Muscle of leg (tissue), 16 donors: Measurements from ENCODE around the gene CHGA. TPM values are rescaled to one million over a fixed set of nuclear protein-coding genes. Genes with fewer than 3 reads are reported as not detected.
A peak's percentile ranks its signal among the peaks of the same experiment; 100 is the strongest.

ENCODE experiments used
- DNase-seq: peaks from one replicate; pipeline ENCODE4 v3.0.0; 2013
- H3K27ac ChIP-seq: one replicate; pipeline ENCODE4 v1.5.1; 2013; ENCODE audit warnings: mild to moderate bottlenecking, low read length, control low read depth
- H3K27me3 ChIP-seq: one replicate; pipeline ENCODE4 v1.6.1; 2013; ENCODE audit warnings: low read length; ENCODE audit not compliant: control insufficient read depth, insufficient read depth
- H3K36me3 ChIP-seq: one replicate; pipeline ENCODE4 v1.6.1; 2013; ENCODE audit warnings: low read length; ENCODE audit not compliant: control insufficient read depth, insufficient read depth
- H3K4me1 ChIP-seq: one replicate; pipeline ENCODE4 v1.6.1; 2013; ENCODE audit warnings: low read length; ENCODE audit not compliant: control insufficient read depth, insufficient read depth
- H3K4me3 ChIP-seq: one replicate; pipeline ENCODE4 v1.5.1; 2013; ENCODE audit warnings: low read length, control low read depth
- H3K9me3 ChIP-seq: replicated peaks from 2 replicates; pipeline ENCODE4 v1.6.1; 2013; ENCODE audit warnings: low read depth, low read length; ENCODE audit not compliant: control insufficient read depth
- WGBS: methylation state at CpG from one replicate; pipeline ENCODE4 v1.1.5; 2013; ENCODE audit warnings: missing lambda C conversion rate; ENCODE audit not compliant: insufficient coverage; 5-methylcytosine and 5-hydroxymethylcytosine counted together
- long read RNA-seq, 11 donors: transcript quantifications; one replicate each; lab custom pipeline, GENCODE V29; 2026
- polyA plus RNA-seq, 8 donors: library from polyadenylated mRNA; unstranded; fragments of 120-200 nt; gene quantifications; one replicate each; pipeline versions ENCODE4 v1.2.1 to v1.2.3, GENCODE V29; 2013; ENCODE audit warnings: inconsistent platforms in 1 of 8, low replicate concordance in 1 of 8; ENCODE audit not compliant: insufficient read length in 8 of 8, insufficient read depth in 1 of 8
- total RNA-seq: library from RNA; stranded (reverse); fragments of 120-200 nt; gene quantifications from one replicate; pipeline ENCODE4 v1.2.4, GENCODE V29; 2013

CHGA gene, protein sequence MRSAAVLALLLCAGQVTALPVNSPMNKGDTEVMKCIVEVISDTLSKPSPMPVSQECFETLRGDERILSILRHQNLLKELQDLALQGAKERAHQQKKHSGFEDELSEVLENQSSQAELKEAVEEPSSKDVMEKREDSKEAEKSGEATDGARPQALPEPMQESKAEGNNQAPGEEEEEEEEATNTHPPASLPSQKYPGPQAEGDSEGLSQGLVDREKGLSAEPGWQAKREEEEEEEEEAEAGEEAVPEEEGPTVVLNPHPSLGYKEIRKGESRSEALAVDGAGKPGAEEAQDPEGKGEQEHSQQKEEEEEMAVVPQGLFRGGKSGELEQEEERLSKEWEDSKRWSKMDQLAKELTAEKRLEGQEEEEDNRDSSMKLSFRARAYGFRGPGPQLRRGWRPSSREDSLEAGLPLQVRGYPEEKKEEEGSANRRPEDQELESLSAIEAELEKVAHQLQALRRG
- total RNA-seq: not detected
- 10 to 100 TPM in 1 of 8 donors, 1 to 10 TPM in 1, under 1 TPM in 5, not detected in 1; 0.13 to 20.9 (median 0.50) TPM for polyA plus RNA-seq
- long read RNA-seq, donor 1: 0 reads
- long read RNA-seq, donor 2: 0 reads
- long read RNA-seq, donor 3, partial matches to known transcripts: 0 of 1 reads
- long read RNA-seq, donor 3, other reads (novel, unspliced or antisense): 0 of 1 reads
- long read RNA-seq, donor 4: 0 reads
- long read RNA-seq, donor 5: 0 reads
- long read RNA-seq, donor 6: 0 reads
- long read RNA-seq, donor 7: 0 reads
- long read RNA-seq, donor 8: 0 reads
- long read RNA-seq, donor 9: 0 reads
- long read RNA-seq, donor 10: 0 reads
- long read RNA-seq, donor 11, partial matches to known transcripts: 0 of 1 reads
- long read RNA-seq, donor 11, other reads (novel, unspliced or antisense): 0 of 1 reads

- H3K4me3 ChIP-seq: no peak within 1 kb of the TSS
- H3K9me3 ChIP-seq: no peaks in the 10 kb centered on the region
- no peak within 1 kb of the TSS for H3K27ac ChIP-seq
- peaks cover 31% of the 10 kb centered on the region for H3K27me3 ChIP-seq
- no peaks in the 10 kb centered on the region for H3K36me3 ChIP-seq
- WGBS: under 1% methylated on average over 80 of the region's 86 CpGs
- peaks cover 2% of the 10 kb centered on the region for H3K4me1 ChIP-seq
- peak; percentile 71 for DNase-seq
Measured at GRCh38 chr14:92922883-92923743, at the start of gene CHGA. CHGA (plus strand) TSS chr14:92923150; CDS start chr14:92923360, 210 bp downstream.

- WGBS: 15% methylated on average over 10 of the region's 13 CpGs
- no peak for DNase-seq
- Histone ChIP-seq H3K4me3 (no peak overlapping the region), H3K27me3 (peaks cover 23% of the 10 kb centered on the region), H3K4me1 (peaks cover 7% of the 10 kb centered on the region), H3K27ac (no peak overlapping the region), H3K9me3 (no peaks in the 10 kb centered on the region), H3K36me3 (no peaks in the 10 kb centered on the region)
Measured at GRCh38 chr14:92874962-92875661, 47.8 kb upstream of the CHGA start.

DNA sequence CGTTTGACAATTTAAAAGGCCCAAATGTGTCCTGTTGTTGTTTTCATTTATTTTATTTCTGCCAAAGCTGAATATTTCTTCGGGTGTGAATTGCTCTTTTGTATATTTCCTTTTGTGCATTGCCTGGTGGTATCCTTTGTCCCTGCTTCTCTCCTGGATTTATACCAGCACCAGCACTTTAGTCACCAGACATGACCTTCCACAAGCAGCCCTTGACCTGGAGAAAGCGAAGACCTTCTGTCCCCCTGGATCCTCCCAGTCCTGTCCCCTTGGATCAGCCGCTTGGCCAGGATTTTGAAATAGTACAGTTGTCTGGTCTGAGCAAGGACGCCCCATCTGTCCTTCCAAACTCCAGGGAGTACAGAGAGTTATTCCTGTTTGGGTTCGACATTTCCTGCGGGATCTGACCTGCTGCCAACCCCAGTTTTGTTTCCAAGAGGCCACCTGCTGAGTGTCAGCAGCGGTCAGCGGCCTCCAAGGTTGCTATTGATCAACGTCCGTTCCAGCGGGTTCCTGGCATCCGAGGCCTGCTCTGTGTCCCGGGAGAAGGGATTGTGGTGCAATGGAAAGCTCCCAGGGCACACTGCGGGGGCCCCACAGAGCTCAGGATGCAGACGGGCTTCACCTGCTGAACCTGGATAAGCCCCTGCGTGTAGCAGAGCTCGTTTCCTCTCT is 45.1 kb upstream of the CHGA start:
- Histone ChIP-seq H3K4me1 (peaks cover 7% of the 10 kb centered on the region), H3K27me3 (peaks cover 39% of the 10 kb centered on the region), H3K27ac (no peak overlapping the region), H3K9me3 (no peaks in the 10 kb centered on the region), H3K4me3 (no peak overlapping the region), H3K36me3 (no peaks in the 10 kb centered on the region)
- WGBS: 7% methylated on average over 14 of the region's 18 CpGs
- peak; percentile 23 for DNase-seq

- no peaks in the 10 kb centered on the region for H3K9me3 ChIP-seq
- peaks cover 7% of the 10 kb centered on the region for H3K4me1 ChIP-seq
- 42% methylated on average over 3 of the region's 7 CpGs for WGBS
- no peaks in the 10 kb centered on the region for H3K36me3 ChIP-seq
- H3K4me3 ChIP-seq: no peak overlapping the region
- H3K27ac ChIP-seq: no peak overlapping the region
- no peak for DNase-seq
- H3K27me3 ChIP-seq: peaks cover 35% of the 10 kb centered on the region
Measured at GRCh38 chr14:92880351-92880750, 42.6 kb upstream of the CHGA start.

- no peak overlapping the region for H3K4me3 ChIP-seq
- 48% methylated on average over 4 of the region's 12 CpGs for WGBS
- no peak overlapping the region for H3K27ac ChIP-seq
- peaks cover 7% of the 10 kb centered on the region for H3K4me1 ChIP-seq
- H3K27me3 ChIP-seq: peaks cover 37% of the 10 kb centered on the region
- no peaks in the 10 kb centered on the region for H3K36me3 ChIP-seq
- DNase-seq: peak; percentile 22
- H3K9me3 ChIP-seq: no peaks in the 10 kb centered on the region
Measured at GRCh38 chr14:92880851-92881250, 42.1 kb upstream of the CHGA start.

DNA sequence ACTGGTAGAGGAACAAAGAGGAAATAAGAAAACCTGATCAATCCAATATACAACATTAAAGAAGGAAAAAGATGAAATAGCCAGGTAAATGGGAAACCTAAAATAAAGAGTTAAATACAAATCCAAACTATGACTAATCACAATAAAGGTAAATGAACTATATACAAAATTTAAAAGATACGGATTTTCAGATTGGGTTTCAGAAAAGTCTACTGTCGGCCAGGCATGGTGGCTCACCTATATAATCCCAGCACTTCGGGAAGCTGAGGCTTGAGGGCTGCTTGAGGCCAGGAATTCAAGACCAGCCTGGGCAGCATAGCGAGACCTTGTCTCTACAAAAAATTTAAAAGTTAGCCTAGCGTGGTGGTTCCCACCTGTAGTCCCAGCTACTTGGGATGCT is 39.9 kb upstream of the CHGA start:
- no peaks in the 10 kb centered on the region for H3K9me3 ChIP-seq
- 100% methylated on average over 2 of the region's 5 CpGs for WGBS

GRCh38 chr14:92884410-92884809 is 38.5 kb upstream of the CHGA start:
- Histone ChIP-seq H3K27me3 (peaks cover 28% of the 10 kb centered on the region), H3K4me1 (no peaks in the 10 kb centered on the region), H3K4me3 (no peak overlapping the region), H3K9me3 (no peaks in the 10 kb centered on the region), H3K36me3 (no peaks in the 10 kb centered on the region), H3K27ac (no peak overlapping the region)
- 75% methylated on average over 1 of the region's 3 CpGs for WGBS
- no peak for DNase-seq

More for the DNA sequence above, 39.9 kb upstream of the CHGA start:
- Histone ChIP-seq H3K27me3 (peaks cover 31% of the 10 kb centered on the region), H3K4me1 (peaks cover 3% of the 10 kb centered on the region), H3K27ac (no peak overlapping the region), H3K36me3 (no peaks in the 10 kb centered on the region), H3K4me3 (no peak overlapping the region)
- no peak for DNase-seq

- no peak overlapping the region for H3K4me3 ChIP-seq
- WGBS: 73% methylated on average over 8 of the region's 8 CpGs
- no peaks in the 10 kb centered on the region for H3K36me3 ChIP-seq
- H3K4me1 ChIP-seq: no peaks in the 10 kb centered on the region
- DNase-seq: no peak
- peaks cover 22% of the 10 kb centered on the region for H3K27me3 ChIP-seq
- H3K27ac ChIP-seq: no peak overlapping the region
- H3K9me3 ChIP-seq: no peaks in the 10 kb centered on the region
Measured at GRCh38 chr14:92885279-92886061, 37.5 kb upstream of the CHGA start.
